ENCODE measurements around the gene ANKRD29. TPM values are rescaled to one million over a fixed set of nuclear protein-coding genes. Genes with fewer than 3 reads are reported as not detected.

Gene ANKRD29
- total RNA-seq, 6 donors from 2014 or later = 50.4 to 150 (median 85.8) TPM

DNA sequence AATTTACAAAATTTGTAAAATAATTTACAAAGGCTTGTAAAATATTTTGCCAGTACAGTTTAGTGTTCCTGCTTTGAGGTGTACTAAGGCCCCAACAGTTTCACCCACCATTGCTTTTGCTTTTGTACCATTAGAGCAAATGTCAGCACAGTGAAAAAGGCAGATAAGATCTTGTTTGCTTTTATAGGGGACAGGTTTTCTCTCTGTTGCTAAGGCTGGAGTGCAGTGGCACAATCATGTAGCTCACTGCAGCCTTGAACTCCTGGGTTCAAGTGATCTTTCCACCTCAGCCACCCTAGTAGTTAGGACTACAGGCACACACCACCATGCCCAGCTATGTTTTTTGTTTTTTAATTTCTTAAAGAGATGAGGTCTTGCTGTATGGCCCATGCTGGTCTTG lies 56.8 kb downstream of the ANKRD29 start:
- ATAC-seq (ENCODE audit: low FRiP score in 2 of 2) (no peak), DNase-seq (no peak)
- no peak for TF ChIP-seq EP300 (IDR thresholded peaks at IDR 0.05)
- TF ChIP-seq, protein P1, sequence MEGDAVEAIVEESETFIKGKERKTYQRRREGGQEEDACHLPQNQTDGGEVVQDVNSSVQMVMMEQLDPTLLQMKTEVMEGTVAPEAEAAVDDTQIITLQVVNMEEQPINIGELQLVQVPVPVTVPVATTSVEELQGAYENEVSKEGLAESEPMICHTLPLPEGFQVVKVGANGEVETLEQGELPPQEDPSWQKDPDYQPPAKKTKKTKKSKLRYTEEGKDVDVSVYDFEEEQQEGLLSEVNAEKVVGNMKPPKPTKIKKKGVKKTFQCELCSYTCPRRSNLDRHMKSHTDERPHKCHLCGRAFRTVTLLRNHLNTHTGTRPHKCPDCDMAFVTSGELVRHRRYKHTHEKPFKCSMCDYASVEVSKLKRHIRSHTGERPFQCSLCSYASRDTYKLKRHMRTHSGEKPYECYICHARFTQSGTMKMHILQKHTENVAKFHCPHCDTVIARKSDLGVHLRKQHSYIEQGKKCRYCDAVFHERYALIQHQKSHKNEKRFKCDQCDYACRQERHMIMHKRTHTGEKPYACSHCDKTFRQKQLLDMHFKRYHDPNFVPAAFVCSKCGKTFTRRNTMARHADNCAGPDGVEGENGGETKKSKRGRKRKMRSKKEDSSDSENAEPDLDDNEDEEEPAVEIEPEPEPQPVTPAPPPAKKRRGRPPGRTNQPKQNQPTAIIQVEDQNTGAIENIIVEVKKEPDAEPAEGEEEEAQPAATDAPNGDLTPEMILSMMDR (IDR thresholded peaks at IDR 0.05) = no peak
- no peak for TF ChIP-seq POLR2AphosphoS5 (IDR thresholded peaks at IDR 0.05)
- no peak for TF ChIP-seq POLR2A (IDR thresholded peaks at IDR 0.05)

DNA sequence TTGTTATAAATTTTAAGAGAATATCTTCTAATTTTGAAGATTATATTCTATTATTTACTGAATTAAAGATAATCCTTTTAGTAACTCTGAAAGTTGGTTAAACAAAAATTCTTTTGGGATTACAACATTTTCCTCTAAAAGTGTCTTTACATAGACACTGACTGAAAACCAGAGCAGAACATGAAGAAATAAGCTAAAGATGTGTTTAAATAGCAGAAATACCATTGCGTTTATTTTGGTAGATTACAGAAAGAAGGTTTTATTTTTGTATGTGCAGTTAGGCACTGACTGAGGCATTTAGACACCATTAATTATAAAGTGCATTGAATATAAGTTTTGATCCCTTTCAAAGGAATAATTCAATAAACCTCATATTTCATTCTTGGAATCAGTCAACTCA lies 62.9 kb downstream of the ANKRD29 start:
- ATAC-seq (ENCODE audit: low FRiP score in 2 of 2) (no peak), DNase-seq (no peak)
- no peak for TF ChIP-seq EP300 (IDR thresholded peaks at IDR 0.05)
- TF ChIP-seq, protein P1 (IDR thresholded peaks at IDR 0.05) = no peak
- TF ChIP-seq POLR2A (IDR thresholded peaks at IDR 0.05) = no peak
- no peak for TF ChIP-seq POLR2AphosphoS5 (IDR thresholded peaks at IDR 0.05)
- no peak overlapping the region for H3K4me3 ChIP-seq
- H3K36me3 ChIP-seq = no peaks in the 10 kb centered on the region
- no peaks in the 10 kb centered on the region for H3K27me3 ChIP-seq
- 67 to 81% methylated on average over 1 of the region's 1 CpG for WGBS, 2 donors
- H3K4me1 ChIP-seq = peaks cover 0 to 4% (median 0%) of the 10 kb centered on the region in 4 donors
- H3K9me3 ChIP-seq = no peaks in the 10 kb centered on the region
- H3K27ac ChIP-seq = no peak overlapping the region

More for the DNA sequence above, 56.8 kb downstream of the ANKRD29 start:
- H3K27ac ChIP-seq = no peak overlapping the region
- no peaks in the 10 kb centered on the region for H3K9me3 ChIP-seq
- H3K4me3 ChIP-seq = no peak overlapping the region
- no peaks in the 10 kb centered on the region for H3K27me3 ChIP-seq
- H3K36me3 ChIP-seq = no peaks in the 10 kb centered on the region
- no peaks in the 10 kb centered on the region for H3K4me1 ChIP-seq

DNA sequence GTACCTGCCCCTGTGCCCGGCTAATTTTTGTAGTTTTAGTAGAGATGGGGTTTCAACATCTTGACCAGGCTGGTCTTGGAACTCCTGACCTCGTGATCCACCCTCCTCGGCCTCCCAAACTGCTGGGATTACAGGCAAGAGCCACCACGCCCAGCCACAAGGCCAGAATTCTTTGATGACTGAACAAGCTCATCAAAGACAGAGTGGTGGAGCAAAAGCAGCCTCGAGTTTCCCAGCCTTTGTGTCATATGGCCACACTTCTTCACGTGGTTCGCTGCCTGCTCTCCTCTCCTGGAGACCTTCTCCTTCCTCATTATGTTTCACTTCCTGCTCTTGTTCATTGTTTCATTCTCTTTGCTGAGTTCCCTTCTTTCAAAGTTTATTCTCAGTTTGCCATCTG lies 66.5 kb downstream of the ANKRD29 start:
- 65 to 70% methylated on average over 7 of the region's 7 CpGs for WGBS, 2 donors
- Histone ChIP-seq H3K9me3 (no peaks in the 10 kb centered on the region), H3K36me3 (no peaks in the 10 kb centered on the region), H3K27ac (peak overlapping the region in 1 of 4 donors; percentile 42), H3K27me3 (no peaks in the 10 kb centered on the region), H3K4me1 (peaks cover 0 to 4% (median 0%) of the 10 kb centered on the region in 4 donors), H3K4me3 (no peak overlapping the region)
- DNase-seq = peak in 1 of 2 donors; percentile 65
- TF ChIP-seq POLR2AphosphoS5 (IDR thresholded peaks at IDR 0.05) = peak in 1 of 2 donors; percentile 28
- TF ChIP-seq, protein P1 (IDR thresholded peaks at IDR 0.05) = no peak
- peak in 1 of 2 donors; percentile 78 for ATAC-seq (ENCODE audit: low FRiP score in 2 of 2)

DNA sequence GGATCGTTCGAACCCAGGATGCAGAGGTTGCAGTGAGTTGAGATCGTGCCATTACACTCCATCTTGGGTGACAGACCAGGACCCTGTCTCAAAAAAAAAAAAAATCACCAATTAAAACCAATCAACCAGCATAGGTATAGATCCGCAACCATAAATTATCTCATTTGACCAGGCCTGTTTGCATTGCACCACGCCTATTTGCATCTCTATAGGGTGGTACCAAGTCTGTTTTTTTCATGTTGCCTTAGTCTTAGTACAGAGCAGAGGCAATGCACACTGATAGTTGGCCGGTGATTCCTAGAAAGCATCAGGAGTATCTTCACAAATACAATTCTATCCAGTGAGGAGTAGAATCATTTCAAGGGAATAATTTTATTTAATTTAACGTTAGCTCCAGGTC lies 67.1 kb downstream of the ANKRD29 start:
- WGBS, 2 donors = 96 to 99% methylated on average over 7 of the region's 7 CpGs
- TF ChIP-seq POLR2A (IDR thresholded peaks at IDR 0.05) (no peak), POLR2AphosphoS5 (IDR thresholded peaks at IDR 0.05) (no peak), EP300 (IDR thresholded peaks at IDR 0.05) (no peak)
- TF ChIP-seq, protein P1 (IDR thresholded peaks at IDR 0.05) = no peak

DNA sequence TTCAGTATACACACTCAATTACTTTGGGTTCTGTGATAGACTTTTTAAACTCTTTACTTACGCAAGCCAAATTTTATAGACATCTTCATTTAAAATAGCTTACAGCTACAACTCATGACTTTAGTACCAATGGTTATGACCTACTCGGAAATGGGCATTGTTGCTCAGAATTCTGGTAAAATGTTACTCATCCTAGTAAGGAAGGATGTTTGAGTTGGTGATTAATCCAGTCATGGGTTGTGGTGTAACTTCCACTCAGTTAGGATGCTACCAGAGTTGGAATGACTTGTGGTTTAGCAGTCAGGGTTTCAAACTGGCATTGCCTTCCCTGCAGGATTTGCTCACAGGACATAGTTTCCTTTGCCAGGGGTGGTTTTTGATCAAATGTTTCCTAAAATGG lies 69.0 kb downstream of the ANKRD29 start:
- no peaks in the 10 kb centered on the region for H3K9me3 ChIP-seq
- peak; percentile 8 to 30 for TF ChIP-seq POLR2AphosphoS5 (IDR thresholded peaks at IDR 0.05)
- peak in 1 of 4 donors; percentile 71 for TF ChIP-seq EP300 (IDR thresholded peaks at IDR 0.05)
- no peak for TF ChIP-seq POLR2A (IDR thresholded peaks at IDR 0.05)
- TF ChIP-seq, protein P1 (IDR thresholded peaks at IDR 0.05) = no peak
- 82 to 90% methylated on average over 2 of the region's 2 CpGs for WGBS, 2 donors
- H3K4me3 ChIP-seq = no peak overlapping the region
- no peaks in the 10 kb centered on the region for H3K27me3 ChIP-seq
- H3K36me3 ChIP-seq = no peaks in the 10 kb centered on the region
- DNase-seq = no peak
- H3K27ac ChIP-seq = no peak overlapping the region
- ATAC-seq (ENCODE audit: low FRiP score in 2 of 2) = peak in 1 of 2 donors; percentile 44
- peaks cover 0 to 4% (median 0%) of the 10 kb centered on the region in 4 donors for H3K4me1 ChIP-seq

More for the DNA sequence above, 67.1 kb downstream of the ANKRD29 start:
- peak overlapping the region in 1 of 4 donors; percentile 42 for H3K27ac ChIP-seq
- no peak overlapping the region for H3K4me3 ChIP-seq
- H3K36me3 ChIP-seq = no peaks in the 10 kb centered on the region
- no peaks in the 10 kb centered on the region for H3K9me3 ChIP-seq
- ATAC-seq (ENCODE audit: low FRiP score in 2 of 2) = no peak
- no peak for DNase-seq
- H3K4me1 ChIP-seq = peaks cover 0 to 4% (median 0%) of the 10 kb centered on the region in 4 donors
- no peaks in the 10 kb centered on the region for H3K27me3 ChIP-seq
